SK-N-SH (cell line): ENCODE measurements around the gene TFEB.

Experiments
- ELF1 ChIP-seq: IDR thresholded peaks from 2 replicates; pipeline ENCODE4 v1.4.0; 2012
- NFIC ChIP-seq: IDR thresholded peaks from 2 replicates; pipeline ENCODE4 v1.4.0; 2012; ENCODE audit warnings: borderline replicate concordance
- RFX5 ChIP-seq: IDR thresholded peaks from 2 replicates; pipeline ENCODE4 v1.6.1; 2012; ENCODE audit warnings: mild to moderate bottlenecking, improper control_type of control experiment, low read length
- TF ChIP-seq, protein P1 (sequence below): IDR thresholded peaks from 2 replicates; pipeline ENCODE4 v1.4.0; 2012; ENCODE audit warnings: low read depth

DNA sequence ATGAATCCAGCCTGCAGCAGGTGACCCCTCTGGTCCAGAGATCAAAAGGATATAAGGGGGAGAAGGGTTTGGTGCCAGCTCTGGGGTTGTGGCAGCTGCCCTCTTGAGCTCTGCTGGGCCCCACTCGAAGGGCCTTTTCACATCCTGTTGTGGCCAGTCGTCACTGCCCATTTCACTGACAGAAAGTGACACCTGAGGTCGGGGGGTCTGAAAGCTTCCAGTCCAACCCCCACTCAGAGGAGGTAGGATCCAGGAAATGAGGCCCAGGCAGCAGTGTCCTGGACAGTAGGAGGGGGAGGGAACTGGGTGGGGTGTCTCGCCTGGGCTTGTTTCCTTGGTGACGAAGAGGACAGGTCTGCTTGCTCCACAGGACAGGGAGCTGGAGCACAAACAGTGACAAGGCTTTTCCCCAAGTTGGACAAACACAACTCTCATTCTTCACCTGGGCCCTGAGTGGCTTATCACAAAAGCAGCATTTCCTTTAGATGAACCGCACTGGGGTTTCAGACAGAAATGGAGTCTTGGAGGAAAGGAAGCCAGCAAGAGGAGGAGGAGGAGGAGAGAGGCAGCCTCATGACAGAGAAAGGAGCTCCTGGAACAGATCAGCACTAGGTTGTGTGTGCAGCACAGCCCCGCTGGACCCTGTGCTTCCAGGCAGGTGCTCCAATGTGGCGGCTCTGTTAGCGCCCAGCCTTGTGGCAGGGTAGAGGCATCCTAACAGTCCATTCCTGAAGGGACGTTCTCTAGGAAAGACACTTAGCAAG is 33.3 kb upstream of the TFEB start:
- TF ChIP-seq NFIC = no peak
- TF ChIP-seq, protein P1, sequence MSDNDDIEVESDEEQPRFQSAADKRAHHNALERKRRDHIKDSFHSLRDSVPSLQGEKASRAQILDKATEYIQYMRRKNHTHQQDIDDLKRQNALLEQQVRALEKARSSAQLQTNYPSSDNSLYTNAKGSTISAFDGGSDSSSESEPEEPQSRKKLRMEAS = no peak
- no peak for TF ChIP-seq ELF1
- TF ChIP-seq RFX5 = no peak
